ENCODE data around the gene PRDM10.

DNA sequence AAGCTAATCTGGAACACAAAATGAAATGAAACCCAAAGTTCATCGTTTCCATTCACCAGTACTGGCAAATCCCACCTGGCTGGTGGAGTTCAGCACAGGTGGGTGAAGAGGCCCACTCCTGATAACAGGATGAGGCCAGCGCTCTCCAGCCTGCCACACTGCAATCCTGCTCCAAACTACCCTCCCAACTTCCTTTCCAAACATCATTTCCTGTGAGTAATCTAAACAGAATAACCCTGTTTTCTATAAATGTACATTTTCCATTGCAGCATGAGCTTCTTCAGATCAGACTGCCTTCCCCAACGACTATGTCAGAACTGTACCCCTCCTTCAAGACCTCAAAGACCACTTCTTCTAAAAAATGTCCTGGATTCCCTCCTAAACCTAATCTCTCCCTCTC is 91.3 kb downstream of the PRDM10 start:
- TF ChIP-seq POLR2AphosphoS5 (IDR thresholded peaks at IDR 0.05; ENCODE audit: low read depth, low read length) (no peak), POLR2A (IDR thresholded peaks at IDR 0.05; ENCODE audit: low read depth, low read length) (no peak), POU2F2 (IDR thresholded peaks at IDR 0.05; ENCODE audit: low read depth, low read length) (no peak), PAX5 (IDR thresholded peaks at IDR 0.05; ENCODE audit: insufficient read depth, low read length, severe bottlenecking) (no peak), SPI1 (IDR thresholded peaks at IDR 0.05; ENCODE audit: low read depth, low read length) (no peak)
